GM18951 (cell line): Measurements from ENCODE around the gene ABCA13.

Source experiments
- POLR2A ChIP-seq: IDR thresholded peaks from 4 replicates; pipeline ENCODE4 v1.6.1; 2011; ENCODE audit warnings: mild to moderate bottlenecking; ENCODE audit not compliant: insufficient read length, insufficient read depth; ENCODE audit errors: extremely low read depth
- in situ Hi-C: fragments of 300-500 bp; cut with MboI; formaldehyde crosslinking; loops from one replicate; pipeline ENCODE4 v1.12.0; 2022; ENCODE audit warnings: low sequenced_read_pairs, mixed read lengths, inconsistent platforms; ENCODE audit not compliant: unreplicated experiment

ABCA13 gene

GRCh38 chr7:48408731-48409130 is 237.5 kb downstream of the ABCA13 start:
- no peak for TF ChIP-seq POLR2A
- in situ Hi-C loops = no loop called here

- in situ Hi-C loops = no loop called here
- no peak for TF ChIP-seq POLR2A
These were observed 240.4 kb downstream of the ABCA13 start for GRCh38 chr7:48411619-48412018.

GRCh38 chr7:48414011-48414732 is 242.9 kb downstream of the ABCA13 start:
- in situ Hi-C loops = no loop called here
- no peak for TF ChIP-seq POLR2A

- no peak for TF ChIP-seq POLR2A
- in situ Hi-C loops = no loop called here
These were observed 245.2 kb downstream of the ABCA13 start for GRCh38 chr7:48416327-48416908.

- in situ Hi-C loops = no loop called here
These were observed 248.1 kb downstream of the ABCA13 start for GRCh38 chr7:48419401-48419800.

GRCh38 chr7:48420206-48420605 is 248.9 kb downstream of the ABCA13 start:
- TF ChIP-seq POLR2A = no peak
- in situ Hi-C loops = no loop called here

More at GRCh38 chr7:48419401-48419800, 248.1 kb downstream of the ABCA13 start:
- no peak for TF ChIP-seq POLR2A

- TF ChIP-seq POLR2A = no peak
- in situ Hi-C loops = no loop called here
These were observed 250.1 kb downstream of the ABCA13 start for GRCh38 chr7:48421357-48421756.

- in situ Hi-C loops = no loop called here
- no peak for TF ChIP-seq POLR2A
These were observed 253.5 kb downstream of the ABCA13 start for GRCh38 chr7:48424731-48425130.

- in situ Hi-C loops = no loop called here
- no peak for TF ChIP-seq POLR2A
These were observed 255.2 kb downstream of the ABCA13 start for GRCh38 chr7:48426331-48426965.

GRCh38 chr7:48426966-48427555 is 255.8 kb downstream of the ABCA13 start:
- in situ Hi-C loops = no loop called here
- TF ChIP-seq POLR2A = no peak

GRCh38 chr7:48427671-48428070 is 256.4 kb downstream of the ABCA13 start:
- TF ChIP-seq POLR2A = no peak

GRCh38 chr7:48428091-48428684 is 256.9 kb downstream of the ABCA13 start:
- in situ Hi-C loops = no loop called here
- TF ChIP-seq POLR2A = no peak

More at GRCh38 chr7:48427671-48428070, 256.4 kb downstream of the ABCA13 start:
- in situ Hi-C loops = no loop called here

- no peak for TF ChIP-seq POLR2A
- in situ Hi-C loops = no loop called here
These were observed 257.9 kb downstream of the ABCA13 start for GRCh38 chr7:48429117-48429516.
